ENCODE data around the gene SCCPDH.

- TF ChIP-seq, protein P1, sequence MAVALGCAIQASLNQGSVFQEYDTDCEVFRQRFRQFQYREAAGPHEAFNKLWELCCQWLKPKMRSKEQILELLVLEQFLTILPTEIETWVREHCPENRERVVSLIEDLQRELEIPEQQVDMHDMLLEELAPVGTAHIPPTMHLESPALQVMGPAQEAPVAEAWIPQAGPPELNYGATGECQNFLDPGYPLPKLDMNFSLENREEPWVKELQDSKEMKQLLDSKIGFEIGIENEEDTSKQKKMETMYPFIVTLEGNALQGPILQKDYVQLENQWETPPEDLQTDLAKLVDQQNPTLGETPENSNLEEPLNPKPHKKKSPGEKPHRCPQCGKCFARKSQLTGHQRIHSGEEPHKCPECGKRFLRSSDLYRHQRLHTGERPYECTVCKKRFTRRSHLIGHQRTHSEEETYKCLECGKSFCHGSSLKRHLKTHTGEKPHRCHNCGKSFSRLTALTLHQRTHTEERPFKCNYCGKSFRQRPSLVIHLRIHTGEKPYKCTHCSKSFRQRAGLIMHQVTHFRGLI (CRISPR knock-in tag; IDR thresholded peaks at IDR 0.05): no peak
- TF ChIP-seq ZNF274 (IDR thresholded peaks at IDR 0.05; ENCODE audit: borderline replicate concordance, low read depth, low read length) (no peak), ZNF133 (CRISPR knock-in tag; IDR thresholded peaks at IDR 0.05) (no peak), POLR2A (conservative IDR thresholded peaks at IDR 0.05) (no peak), PHF8 (IDR thresholded peaks at IDR 0.05; ENCODE audit: borderline replicate concordance, low read length) (no peak), ETV6 (IDR thresholded peaks at IDR 0.05; ENCODE audit: borderline replicate concordance in 1 of 2, low read depth in 2 of 2, low read length in 1 of 2) (no peak), ETV6 (CRISPR knock-in tag; IDR thresholded peaks at IDR 0.05; ENCODE audit: borderline replicate concordance) (no peak), ZBTB1 (CRISPR knock-in tag; IDR thresholded peaks at IDR 0.05; ENCODE audit: borderline replicate concordance, low read depth) (no peak), ZNF24 (IDR thresholded peaks at IDR 0.05) (no peak), E2F3 (CRISPR knock-in tag; IDR thresholded peaks at IDR 0.05) (no peak), CTCF (IDR thresholded peaks at IDR 0.05 in 2 of 3, conservative IDR thresholded peaks at IDR 0.05 in 1 of 3; ENCODE audit: insufficient read depth in 2 of 3, low read depth in 1 of 3, low read length in 3 of 3) (no peak), ZNF766 (CRISPR knock-in tag; conservative IDR thresholded peaks at IDR 0.05) (no peak), SIN3A (IDR thresholded peaks at IDR 0.05; ENCODE audit: borderline replicate concordance in 2 of 2, control insufficient read depth in 1 of 2, low read depth in 2 of 2, low read length in 2 of 2) (no peak), ZBTB11 (CRISPR knock-in tag; IDR thresholded peaks at IDR 0.05) (no peak), POLR2B (IDR thresholded peaks at IDR 0.05; ENCODE audit: low read depth, partially characterized antibody) (no peak)
Measured at GRCh38 chr1:246708166-246708565, 16.0 kb upstream of the SCCPDH start.
